ENCODE measurements around the gene ZBTB16.

ZBTB16 gene

DNA sequence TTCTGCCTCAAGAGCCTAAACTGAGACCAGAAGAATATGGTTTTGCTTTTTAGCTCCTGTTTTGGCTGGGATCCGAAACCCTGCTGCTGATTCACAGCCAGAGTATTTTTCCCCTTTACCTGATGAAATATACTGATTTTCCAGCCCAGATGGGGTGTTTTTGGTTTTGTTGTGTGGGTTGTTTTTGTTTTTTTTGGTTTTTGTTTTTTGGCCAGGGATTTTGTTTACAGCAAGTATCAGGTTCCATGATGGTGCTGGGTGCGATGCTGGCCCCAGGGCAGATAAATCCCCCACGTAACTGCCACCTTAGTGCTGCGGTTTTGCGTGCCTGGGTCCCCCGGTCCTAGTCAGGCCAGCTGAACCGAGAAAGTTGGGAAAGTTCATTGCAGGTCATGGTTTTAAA, 103.7 kb downstream of the ZBTB16 start:
- DNase-seq (ENCODE audit: insufficient read length, low spot score) (no peak), FAIRE-seq (no peak)

DNA sequence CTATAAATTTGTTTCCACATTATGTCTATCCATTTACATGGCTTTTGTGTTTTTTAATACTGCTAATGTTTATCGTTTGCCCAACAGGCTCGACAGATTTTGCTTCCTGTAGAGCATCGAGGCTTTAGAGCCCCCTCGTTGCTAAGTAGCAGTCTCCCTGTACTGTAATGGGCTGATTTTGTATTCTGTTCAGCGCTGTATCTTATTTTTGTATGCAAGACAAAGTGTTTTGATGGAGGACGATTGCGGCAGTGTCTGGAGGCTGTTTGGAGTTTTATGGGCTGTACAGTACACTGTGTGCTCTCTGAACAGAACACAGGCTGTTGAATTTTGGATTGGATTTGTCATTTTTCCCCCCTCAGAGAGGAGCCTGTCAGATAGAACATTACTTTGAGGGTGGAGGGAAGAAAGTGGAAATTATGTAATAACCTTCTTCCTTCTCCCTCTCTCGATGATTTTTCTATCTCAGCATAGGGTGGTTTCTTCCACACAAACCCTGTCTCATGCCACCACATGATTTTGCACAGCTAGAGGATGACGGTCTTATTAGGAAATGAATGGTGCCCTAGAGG, 104.4 kb downstream of the ZBTB16 start:
- FAIRE-seq (no peak), DNase-seq (ENCODE audit: insufficient read length, low spot score) (no peak)

DNA sequence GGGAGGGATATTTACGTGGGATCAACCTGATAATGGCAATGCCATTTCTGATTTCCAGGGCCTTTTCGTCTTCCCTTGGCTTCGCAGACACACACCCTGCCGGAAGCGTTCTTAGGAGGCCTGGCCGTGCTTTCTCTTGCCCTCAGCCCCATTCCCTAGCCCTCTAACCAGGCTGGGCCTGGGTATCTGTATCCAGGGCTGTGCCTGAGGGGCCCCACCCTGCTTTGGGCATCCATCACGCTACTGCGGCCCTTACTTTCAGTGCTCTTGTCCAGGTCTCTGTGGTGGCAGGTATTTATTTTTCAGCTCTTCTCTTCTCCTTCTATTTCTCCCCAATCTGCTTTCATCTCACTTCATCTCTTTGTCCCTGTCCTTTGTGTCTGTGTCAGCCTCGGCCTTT, 105.0 kb downstream of the ZBTB16 start:
- FAIRE-seq (no peak), DNase-seq (ENCODE audit: insufficient read length, low spot score) (no peak)

DNA sequence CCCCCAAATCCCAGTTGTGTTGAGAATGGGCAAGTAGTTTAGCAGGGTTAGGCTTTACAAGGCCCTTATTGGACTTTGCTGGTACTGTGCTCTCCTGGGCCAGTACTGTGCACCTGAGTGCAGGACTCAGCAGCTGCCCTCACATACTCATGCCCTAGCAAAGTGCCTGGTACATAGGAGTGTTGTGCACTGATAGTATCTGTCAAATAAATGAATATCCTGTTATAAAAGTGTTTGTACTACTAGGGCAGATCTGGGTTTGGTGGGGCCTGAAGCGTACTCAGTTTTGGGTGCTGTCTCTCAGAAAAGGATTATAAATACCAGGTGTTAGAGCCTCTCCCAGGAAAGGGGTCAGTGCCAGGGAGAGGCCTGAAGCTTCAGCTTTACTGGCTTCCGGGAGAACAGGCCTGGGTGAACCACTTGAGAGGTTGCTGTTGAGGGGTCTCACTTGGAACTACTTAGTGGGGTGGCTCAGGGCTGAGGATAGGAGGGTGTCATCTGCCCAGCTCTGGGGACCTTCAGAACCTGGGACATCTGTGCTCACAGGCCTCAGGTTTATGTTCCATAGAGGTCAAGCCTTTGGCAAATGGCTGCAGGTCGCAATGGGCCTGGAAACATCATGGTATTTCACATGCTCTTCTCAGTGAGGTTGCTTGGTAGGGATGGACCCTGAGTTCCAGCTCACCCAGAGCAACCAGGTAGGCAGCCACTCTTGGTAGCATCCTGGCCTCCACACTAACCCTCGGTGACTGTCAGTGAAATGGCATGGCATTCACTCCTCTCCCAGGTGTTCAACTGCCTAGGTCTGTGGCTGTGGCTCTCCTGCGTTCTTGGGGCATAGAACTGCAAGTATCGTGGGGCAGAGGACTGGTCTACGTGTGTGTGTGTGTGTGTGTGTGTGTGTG, 106.1 kb downstream of the ZBTB16 start:
- FAIRE-seq = no peak
- no peak for DNase-seq (ENCODE audit: insufficient read length, low spot score)

DNA sequence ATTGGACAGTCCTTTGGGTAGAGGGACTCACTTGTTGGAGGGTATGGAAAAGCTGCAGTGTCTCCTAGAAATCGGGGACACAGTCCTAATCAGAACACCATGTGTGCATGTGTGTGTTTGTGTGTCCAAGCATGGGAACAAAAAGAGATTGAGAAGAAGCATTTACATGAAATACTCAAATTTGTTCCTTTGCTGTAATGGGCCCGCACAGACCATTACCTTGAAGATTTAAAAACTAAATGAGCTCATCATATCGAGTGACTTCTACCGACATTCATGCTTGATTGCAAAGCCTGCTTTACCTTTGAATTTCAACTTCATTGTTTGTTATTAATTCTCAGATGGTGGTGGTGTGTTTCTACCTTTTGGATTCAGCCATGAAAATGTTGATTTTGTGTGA, 106.9 kb downstream of the ZBTB16 start:
- DNase-seq (ENCODE audit: insufficient read length, low spot score) (no peak), FAIRE-seq (no peak)

DNA sequence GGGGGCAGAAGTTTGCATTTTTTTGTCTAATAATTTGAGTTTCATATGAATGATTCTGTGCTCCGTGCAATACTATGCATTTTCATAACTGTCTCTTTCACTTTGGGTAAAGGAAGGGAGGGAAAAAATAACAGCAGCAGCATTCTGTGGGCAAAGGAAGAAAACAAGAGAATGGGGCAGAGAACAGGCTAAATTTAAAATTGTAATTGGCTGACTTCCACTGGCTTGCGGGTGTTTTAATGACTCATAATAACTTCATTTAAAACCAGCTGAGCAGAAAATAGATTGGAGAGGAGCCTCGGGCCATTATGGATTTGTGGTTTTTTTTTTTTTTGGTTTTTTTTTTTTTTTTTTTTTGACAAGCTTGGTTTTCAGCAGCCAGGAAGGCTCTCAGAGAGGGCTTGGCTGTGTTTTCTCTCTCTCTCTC, 107.4 kb downstream of the ZBTB16 start:
- no peak for FAIRE-seq
- no peak for DNase-seq (ENCODE audit: insufficient read length, low spot score)

DNA sequence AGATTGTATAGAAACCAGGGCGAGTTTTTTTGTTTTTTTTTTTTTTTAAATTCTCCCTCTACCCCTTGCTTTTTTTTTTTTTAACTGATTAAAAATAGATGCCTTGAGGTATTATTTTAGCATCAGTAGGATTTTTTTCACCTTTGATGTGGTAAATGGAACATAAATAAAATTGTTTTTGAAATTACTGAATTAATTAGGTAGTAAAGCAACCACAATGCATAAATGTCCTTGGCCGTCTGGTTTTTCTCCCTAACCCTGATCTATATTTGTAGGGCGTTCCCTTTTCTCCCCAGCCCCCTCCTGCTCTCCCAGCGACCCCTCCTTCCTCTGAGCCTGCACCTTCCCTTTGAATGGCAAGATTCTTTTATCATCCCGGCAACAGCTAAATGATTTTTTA, 107.8 kb downstream of the ZBTB16 start:
- DNase-seq (ENCODE audit: insufficient read length, low spot score) = no peak
- no peak for FAIRE-seq

DNA sequence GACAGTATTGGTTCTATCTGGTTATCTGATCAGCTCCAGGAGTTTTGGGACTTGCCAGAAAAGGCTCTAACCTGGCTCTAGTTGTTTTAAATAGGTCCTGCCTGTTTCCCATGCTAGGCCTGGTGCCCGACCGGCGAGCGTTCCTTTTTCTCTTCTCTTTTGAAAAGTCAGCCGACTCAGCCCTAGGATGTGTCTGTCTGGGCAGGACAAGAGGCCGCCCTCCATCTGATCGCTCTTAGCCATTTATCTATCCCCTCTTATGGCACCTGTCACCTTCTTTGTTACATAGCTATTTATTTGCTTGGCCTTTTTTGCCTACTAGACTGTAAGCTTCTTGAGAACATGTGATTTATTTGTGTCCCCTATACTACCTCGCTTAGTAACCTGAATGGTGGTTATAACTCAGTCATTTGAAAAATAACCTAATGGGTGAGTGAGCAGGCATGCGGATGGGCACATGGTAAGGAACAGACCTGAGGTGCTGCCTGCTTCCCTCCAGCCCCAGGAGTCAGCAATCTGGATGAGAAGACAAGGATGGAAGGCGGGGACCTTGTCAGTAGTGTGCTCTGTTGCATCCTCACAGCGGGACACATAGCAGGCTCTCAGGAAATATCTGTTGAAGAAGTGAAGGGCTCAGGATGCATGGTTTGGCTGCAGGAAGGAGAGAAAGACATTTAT, 108.4 kb downstream of the ZBTB16 start:
- DNase-seq (ENCODE audit: insufficient read length, low spot score) (no peak), FAIRE-seq (no peak)

DNA sequence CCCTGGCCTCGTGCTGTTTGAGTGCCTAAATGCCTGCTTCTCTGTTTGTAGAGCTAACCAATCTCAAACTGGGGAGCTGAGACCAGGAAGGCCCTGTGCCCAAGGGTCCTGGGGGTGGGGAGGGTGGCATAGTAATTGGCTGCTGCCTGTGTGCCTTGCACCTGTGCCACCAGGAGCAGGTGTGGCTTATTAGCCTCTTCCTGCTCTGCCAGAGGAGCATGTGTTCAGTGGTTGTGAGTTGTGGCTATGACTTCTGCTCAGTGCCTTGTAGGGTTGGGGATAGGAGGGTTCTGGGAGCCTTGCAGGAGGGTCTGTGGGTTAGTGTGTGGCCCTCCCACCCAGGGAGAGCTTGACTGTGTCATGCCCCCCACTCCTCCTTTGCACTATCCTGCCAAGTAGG, 109.2 kb downstream of the ZBTB16 start:
- FAIRE-seq (no peak), DNase-seq (ENCODE audit: insufficient read length, low spot score) (no peak)

DNA sequence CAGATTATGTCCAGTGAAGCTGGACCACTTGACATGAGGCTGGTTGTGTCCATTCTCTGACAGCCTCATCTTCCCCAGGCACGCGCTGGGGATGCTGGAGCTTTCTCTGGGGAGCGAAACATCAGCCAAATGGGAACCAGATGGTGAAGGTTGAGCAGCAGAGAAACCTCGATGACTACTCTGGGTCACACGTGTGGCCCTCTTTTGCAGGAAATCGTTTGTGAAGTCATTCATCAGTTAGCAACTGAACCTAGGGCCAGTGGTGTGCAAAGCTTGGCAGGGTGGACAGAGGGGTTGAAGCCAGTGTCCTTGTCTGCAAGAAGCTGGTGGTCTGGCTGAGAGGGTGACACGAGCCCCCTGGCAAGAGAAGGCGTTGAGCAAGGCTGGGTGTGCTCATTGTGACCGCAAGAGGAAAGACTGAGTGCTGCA, 109.8 kb downstream of the ZBTB16 start:
- no peak for DNase-seq (ENCODE audit: insufficient read length, low spot score)
- FAIRE-seq = no peak

DNA sequence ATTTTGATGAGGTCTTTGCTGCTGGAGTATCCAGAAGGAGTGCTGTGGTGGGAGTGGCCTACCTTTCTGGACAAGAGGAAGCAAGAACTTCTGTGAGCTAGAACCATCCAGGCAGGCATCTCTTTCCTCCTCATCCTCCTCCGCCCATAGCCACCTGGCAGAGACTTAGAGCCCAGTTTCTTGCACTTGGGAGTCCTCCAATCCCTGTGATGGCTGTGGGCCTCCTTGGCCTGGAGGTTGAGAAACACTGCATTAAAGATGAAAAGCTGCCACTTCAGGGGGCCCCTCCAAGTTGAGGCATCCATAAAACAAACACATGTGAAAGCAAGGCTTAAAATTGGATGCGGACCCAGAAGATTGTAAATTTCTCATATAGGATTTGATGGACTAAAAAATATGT, 110.3 kb downstream of the ZBTB16 start:
- DNase-seq (ENCODE audit: insufficient read length, low spot score) = no peak
- FAIRE-seq = no peak

DNA sequence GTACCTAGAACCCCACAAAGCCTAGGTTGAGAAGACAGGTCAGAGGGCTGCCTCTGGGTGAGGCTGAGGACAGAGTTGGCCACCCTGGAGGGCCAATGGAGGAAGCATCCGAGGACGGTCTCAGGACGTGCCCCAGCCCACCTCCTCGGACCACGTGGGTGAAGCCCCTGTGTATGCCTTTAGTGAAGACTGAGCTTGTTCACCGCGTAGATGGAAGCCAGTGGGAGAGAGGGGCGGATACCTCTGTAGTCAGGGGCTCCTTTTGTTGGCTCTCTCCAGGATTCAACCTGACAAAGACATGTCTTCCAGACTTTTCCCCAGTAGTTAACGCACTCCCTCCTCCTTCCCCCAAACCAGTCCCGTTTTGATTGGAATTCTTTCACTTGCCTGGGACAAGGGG, 110.7 kb downstream of the ZBTB16 start:
- FAIRE-seq (no peak), DNase-seq (ENCODE audit: insufficient read length, low spot score) (no peak)

DNA sequence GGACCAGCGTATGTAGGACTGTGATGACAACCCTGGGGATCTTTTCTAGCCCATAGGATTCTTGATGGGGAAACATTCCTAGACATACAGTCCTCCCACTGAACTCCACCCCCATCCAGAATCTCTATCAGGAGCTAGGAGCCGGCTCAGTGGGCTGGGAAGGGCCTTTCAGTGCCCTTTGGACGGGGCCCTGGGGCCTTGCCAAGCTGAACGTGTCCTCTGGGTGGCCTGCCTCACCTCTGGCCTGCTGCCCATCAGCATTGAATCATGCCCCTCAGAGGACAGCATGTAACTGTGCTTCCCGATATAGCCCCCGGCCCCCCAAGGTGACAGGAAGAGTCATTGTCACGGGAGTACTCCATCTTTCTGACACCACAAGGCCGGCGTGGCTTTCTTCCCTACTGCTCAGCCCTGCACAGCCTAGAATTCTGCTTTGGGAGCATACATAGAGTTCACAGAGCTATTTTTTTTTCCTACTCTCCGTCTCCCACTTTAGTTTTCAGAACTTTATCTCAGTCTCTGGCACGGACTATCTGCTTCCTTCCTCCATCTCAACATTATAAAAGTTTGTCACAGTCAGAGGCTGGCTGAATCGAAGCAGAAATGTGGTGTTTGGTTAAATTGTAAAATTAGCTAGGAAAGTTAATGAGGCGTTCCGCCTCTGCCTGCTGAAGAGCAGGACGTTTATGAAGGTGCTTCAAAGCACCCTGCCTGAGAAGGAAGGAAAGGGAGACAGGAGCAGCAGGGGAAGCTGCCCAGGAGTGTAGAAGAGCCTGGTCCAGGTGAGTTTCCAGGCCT, 111.9 kb downstream of the ZBTB16 start:
- FAIRE-seq (no peak), DNase-seq (ENCODE audit: insufficient read length, low spot score) (no peak)

DNA sequence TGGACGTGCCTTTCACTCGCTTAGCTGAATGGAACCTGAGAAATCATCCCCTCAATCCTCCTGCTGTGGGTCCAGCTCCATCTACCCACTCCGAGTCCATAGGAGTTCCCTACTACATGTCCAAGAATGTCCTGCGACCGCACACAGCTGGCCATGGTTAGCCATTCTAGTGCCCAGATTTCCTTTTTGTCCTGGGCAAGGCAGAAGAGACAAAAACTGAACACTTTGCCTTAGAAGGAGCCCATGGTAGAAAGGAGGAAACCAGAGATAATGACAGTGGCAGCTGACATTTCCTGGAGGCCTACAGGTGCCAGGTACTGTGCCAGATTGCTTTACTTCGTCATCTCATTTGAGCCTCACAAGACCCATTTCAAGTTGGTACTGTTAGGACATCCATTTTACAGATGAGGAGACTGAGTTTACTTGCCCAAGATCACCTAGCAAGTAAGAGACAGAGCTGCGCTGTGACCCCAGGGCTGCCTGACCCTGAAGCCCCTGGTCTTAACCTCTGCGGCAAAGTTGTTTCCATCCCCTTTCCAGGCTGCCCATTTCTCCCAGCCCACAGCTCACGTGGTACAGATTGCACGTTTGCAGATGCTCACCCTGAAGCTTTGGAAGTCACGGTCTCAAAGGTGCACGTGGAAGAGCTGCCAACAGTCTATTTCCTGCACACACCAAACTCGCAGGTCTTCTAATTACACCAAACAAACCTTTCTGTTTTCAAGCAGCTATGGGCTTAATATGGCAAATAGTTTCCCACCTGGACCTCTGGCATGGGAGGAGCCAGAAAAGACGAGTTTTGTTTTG, 112.7 kb downstream of the ZBTB16 start:
- no peak for FAIRE-seq
- no peak for DNase-seq (ENCODE audit: insufficient read length, low spot score)

DNA sequence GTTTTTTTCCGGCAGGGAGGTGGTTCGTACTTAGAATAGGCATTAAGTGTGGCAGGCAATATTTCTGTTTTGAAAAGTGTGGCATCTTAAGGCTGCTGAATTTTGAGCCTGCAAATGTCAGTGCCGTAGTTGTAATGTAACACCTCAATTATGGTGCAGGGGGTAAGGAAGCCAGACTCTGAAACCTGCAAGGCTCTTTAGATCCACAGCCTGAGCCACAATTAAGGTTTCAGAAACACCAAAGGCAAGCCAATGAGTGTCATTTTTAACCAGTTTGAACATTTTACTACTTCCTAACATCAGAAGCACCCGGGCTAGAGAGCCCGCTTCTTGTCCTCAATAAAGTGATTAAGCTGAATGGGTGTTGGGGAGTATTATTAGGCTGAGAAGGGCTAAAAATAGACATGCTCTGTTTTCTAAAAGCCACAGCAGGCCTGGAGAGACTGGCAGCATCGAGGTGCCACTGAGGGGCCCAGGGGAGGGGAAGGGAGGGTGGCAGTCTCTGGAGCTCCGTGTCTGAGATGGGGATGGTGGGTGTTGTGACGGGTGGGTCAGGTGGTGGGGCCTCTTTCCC, 113.4 kb downstream of the ZBTB16 start:
- FAIRE-seq = no peak
- no peak for DNase-seq (ENCODE audit: insufficient read length, low spot score)

DNA sequence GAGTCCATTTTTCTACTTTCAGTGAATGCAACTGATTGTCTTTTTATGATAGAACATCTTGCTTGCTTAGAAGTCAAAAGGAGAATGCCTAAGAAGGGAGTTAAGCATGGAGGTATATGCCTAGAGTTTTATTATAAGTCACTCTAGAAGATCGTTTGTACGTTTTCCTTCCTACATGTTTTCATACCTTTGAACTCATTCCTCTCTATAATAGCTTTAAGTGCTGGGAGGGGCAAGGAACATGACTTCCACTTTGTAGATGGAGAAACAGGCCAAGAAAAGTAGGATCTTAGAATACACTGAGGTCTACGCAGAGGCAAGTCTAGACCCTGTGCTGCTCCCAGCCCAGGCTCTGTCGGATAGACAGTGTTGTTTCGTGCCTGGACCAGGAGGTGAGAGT, 114.3 kb downstream of the ZBTB16 start:
- no peak for FAIRE-seq
- DNase-seq (ENCODE audit: insufficient read length, low spot score) = no peak

DNA sequence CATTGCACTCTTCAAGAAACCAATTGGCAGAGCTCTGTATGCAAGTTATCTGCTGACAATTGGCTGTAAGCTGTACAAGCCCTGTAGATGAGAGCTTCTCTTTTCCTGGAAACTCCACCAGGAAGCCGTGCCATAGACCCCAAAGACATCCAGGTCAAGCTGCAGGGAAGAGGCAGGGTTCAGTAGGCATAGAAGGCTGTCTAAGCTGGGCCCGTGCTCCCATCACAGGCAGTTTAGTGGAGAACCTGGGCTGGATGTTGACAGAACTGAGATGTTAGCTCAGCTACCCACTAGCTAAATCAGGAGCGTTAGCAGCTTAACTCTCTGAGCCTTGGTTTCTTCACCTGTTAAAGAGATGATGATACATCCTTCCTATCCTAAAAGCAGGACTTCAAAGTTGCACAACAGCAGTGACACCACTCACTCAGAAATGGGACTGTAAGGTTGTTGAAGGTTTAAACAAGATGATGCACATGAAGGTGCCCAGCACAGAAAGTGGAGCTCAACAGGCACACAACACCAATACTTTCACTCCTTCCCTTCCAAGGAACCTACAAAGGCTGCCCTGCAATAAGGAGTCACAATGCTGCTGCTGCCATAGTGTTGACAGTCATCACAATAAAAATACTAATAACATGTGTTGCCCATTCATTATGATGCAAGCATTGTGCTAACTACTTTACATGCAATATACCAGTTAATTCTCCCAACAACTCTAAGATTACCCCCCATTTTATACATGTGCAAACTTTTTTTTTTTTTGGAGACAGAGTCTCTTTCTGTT, 115.4 kb downstream of the ZBTB16 start:
- no peak for DNase-seq (ENCODE audit: insufficient read length, low spot score)
- FAIRE-seq = no peak

DNA sequence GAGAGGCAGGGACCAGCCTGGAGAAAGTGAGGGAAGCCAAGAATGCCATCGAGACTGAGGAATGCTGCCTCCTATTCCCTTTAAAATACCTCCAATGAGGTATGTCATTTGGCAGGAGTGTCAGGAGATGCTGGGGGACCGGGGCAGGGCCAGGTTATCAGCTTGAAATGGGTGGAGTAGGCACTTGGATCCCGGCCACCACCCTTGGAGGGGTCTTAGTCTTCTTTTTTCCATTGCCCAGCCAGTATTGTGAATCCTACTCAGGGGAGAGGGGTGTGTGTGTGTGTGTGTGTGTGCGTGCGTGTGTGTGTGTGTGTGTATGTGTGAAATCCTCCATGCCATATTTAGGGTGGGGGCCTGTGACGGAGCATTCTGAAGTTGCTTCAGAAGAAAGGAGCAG, 116.2 kb downstream of the ZBTB16 start:
- DNase-seq (ENCODE audit: insufficient read length, low spot score) = no peak
- FAIRE-seq = no peak

DNA sequence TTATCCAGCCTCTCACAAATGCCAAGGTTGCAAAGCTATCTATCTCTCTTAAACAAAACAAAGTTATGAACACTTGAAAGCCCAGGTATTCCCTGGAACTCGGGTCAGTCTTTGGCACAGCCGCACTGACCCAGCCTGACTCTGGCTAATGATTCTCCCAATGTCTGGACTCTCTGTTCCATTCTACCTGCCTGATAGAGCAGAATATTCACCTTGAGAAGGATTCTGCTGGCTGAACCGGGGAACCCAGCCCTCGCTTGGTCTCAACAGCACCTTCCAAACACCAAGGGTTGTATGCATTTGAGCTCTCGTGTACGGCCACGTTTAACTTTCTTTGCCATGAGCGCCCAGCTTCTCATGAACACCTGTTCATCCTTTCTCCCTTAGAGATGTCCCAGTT, 116.8 kb downstream of the ZBTB16 start:
- no peak for DNase-seq (ENCODE audit: insufficient read length, low spot score)
- no peak for FAIRE-seq
